ENCODE results near the gene EMC10.

DNA sequence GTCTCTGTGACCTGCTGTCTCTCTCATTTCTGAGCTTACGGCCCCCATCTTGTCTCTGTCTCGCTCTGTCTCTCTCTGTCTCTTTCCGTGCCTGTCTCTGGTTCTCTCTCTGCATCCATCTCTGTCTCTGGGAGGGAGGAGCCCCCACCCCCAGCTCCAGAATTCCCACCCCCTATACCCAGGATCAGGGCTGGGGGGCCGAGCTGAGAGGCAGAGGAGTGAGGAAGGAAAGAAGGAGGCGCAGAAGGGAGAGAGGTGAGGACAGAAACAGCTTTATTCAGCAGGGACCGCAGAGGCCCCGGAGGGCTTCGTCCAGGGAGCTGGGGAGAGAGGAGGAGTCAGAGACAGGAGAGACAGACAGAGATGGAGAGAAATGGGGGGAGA is 20.7 kb downstream of the EMC10 start:
- TF ChIP-seq, protein P1, sequence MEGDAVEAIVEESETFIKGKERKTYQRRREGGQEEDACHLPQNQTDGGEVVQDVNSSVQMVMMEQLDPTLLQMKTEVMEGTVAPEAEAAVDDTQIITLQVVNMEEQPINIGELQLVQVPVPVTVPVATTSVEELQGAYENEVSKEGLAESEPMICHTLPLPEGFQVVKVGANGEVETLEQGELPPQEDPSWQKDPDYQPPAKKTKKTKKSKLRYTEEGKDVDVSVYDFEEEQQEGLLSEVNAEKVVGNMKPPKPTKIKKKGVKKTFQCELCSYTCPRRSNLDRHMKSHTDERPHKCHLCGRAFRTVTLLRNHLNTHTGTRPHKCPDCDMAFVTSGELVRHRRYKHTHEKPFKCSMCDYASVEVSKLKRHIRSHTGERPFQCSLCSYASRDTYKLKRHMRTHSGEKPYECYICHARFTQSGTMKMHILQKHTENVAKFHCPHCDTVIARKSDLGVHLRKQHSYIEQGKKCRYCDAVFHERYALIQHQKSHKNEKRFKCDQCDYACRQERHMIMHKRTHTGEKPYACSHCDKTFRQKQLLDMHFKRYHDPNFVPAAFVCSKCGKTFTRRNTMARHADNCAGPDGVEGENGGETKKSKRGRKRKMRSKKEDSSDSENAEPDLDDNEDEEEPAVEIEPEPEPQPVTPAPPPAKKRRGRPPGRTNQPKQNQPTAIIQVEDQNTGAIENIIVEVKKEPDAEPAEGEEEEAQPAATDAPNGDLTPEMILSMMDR (IDR thresholded peaks at IDR 0.05): no peak
- TF ChIP-seq POLR2A (IDR thresholded peaks at IDR 0.05): no peak
